ENCODE measurements around the gene ERC2.

- TF ChIP-seq, protein P1, sequence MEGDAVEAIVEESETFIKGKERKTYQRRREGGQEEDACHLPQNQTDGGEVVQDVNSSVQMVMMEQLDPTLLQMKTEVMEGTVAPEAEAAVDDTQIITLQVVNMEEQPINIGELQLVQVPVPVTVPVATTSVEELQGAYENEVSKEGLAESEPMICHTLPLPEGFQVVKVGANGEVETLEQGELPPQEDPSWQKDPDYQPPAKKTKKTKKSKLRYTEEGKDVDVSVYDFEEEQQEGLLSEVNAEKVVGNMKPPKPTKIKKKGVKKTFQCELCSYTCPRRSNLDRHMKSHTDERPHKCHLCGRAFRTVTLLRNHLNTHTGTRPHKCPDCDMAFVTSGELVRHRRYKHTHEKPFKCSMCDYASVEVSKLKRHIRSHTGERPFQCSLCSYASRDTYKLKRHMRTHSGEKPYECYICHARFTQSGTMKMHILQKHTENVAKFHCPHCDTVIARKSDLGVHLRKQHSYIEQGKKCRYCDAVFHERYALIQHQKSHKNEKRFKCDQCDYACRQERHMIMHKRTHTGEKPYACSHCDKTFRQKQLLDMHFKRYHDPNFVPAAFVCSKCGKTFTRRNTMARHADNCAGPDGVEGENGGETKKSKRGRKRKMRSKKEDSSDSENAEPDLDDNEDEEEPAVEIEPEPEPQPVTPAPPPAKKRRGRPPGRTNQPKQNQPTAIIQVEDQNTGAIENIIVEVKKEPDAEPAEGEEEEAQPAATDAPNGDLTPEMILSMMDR (conservative IDR thresholded peaks at IDR 0.05; ENCODE audit: low read length) = no peak
- TF ChIP-seq EZH2phosphoT487 (IDR thresholded peaks at IDR 0.05; ENCODE audit: borderline replicate concordance) = no peak
Measured at GRCh38 chr3:55544219-55544618, 924.0 kb downstream of the ERC2 start.
